Measurements from ENCODE around the gene KISS1R. TPM values are rescaled to one million over a fixed set of nuclear protein-coding genes. Genes with fewer than 3 reads are reported as not detected.

KISS1R gene
- total RNA-seq, 1 donor from 2014 or later, result not detected

- no peak for DNase-seq (ENCODE audit: low read depth, low spot score)
Measured at GRCh38 chr19:899336-900042, 17.6 kb upstream of the KISS1R start.

GRCh38 chr19:900043-900301 lies 17.2 kb upstream of the KISS1R start:
- DNase-seq (ENCODE audit: low read depth, low spot score), result no peak

- no peak for DNase-seq (ENCODE audit: low read depth, low spot score)
Measured at GRCh38 chr19:900302-901111, 16.6 kb upstream of the KISS1R start.

GRCh38 chr19:901216-902092 lies 15.7 kb upstream of the KISS1R start:
- DNase-seq (ENCODE audit: low read depth, low spot score), result no peak

- no peak for DNase-seq (ENCODE audit: low read depth, low spot score)
Measured at GRCh38 chr19:902093-902370, 15.1 kb upstream of the KISS1R start.

GRCh38 chr19:902446-903226 lies 14.5 kb upstream of the KISS1R start:
- DNase-seq (ENCODE audit: low read depth, low spot score), result no peak

GRCh38 chr19:903266-903797 lies 13.8 kb upstream of the KISS1R start:
- no peak for DNase-seq (ENCODE audit: low read depth, low spot score)

GRCh38 chr19:904545-904944 lies 12.6 kb upstream of the KISS1R start:
- DNase-seq (ENCODE audit: low read depth, low spot score), result no peak

GRCh38 chr19:906480-906879 lies 10.7 kb upstream of the KISS1R start:
- no peak for DNase-seq (ENCODE audit: low read depth, low spot score)

- DNase-seq (ENCODE audit: low read depth, low spot score), result no peak
Measured at GRCh38 chr19:907183-907853, 9.8 kb upstream of the KISS1R start.

- DNase-seq (ENCODE audit: low read depth, low spot score), result no peak
Measured at GRCh38 chr19:911197-912033, 5.7 kb upstream of the KISS1R start.

GRCh38 chr19:912181-913079 lies 4.7 kb upstream of the KISS1R start:
- no peak for DNase-seq (ENCODE audit: low read depth, low spot score)

GRCh38 chr19:913080-913748 lies 3.9 kb upstream of the KISS1R start, which contains the start of gene R3HDM4:
TSS of gene R3HDM4 (minus strand) at chr19:913219. CDS start at chr19:913157, 62 bp downstream.
- DNase-seq (ENCODE audit: low read depth, low spot score), result no peak

GRCh38 chr19:916645-917322 lies 349 bp upstream of the KISS1R start:
- DNase-seq (ENCODE audit: low read depth, low spot score), result no peak

- no peak for DNase-seq (ENCODE audit: low read depth, low spot score)
Measured at GRCh38 chr19:918152-918437, 962 bp downstream of the KISS1R start.

- DNase-seq (ENCODE audit: low read depth, low spot score), result no peak
Measured at GRCh38 chr19:918481-919198, 1.5 kb downstream of the KISS1R start.
